HepG2 (cell line): ENCODE measurements around the gene ZNF121. TPM values are rescaled to one million over a fixed set of nuclear protein-coding genes. Genes with fewer than 3 reads are reported as not detected.

Experiments
- ARHGAP35 ChIP-seq: sonication (generic); formaldehyde crosslinking; IDR thresholded peaks from 2 replicates; pipeline ENCODE4 v1.9.0; 2022; ENCODE audit warnings: mild to moderate bottlenecking, inconsistent platforms, moderate library complexity, missing genetic modification reagents, borderline replicate concordance
- CC2D1A ChIP-seq: sonication (generic); formaldehyde crosslinking; IDR thresholded peaks from 2 replicates; pipeline ENCODE4 v1.8.1; 2023; ENCODE audit warnings: mild to moderate bottlenecking, missing genetic modification reagents
- JUND ChIP-seq: sonication (generic); formaldehyde crosslinking; IDR thresholded peaks from 2 replicates; pipeline ENCODE4 v1.8.0; 2022; ENCODE audit warnings: mild to moderate bottlenecking, missing genetic modification reagents
- KDM5A ChIP-seq: fragments of 200-600 bp; sonication (generic); IDR thresholded peaks from 2 replicates; pipeline ENCODE4 v1.7.0; 2018; ENCODE audit warnings: antibody characterized with exemption, mild to moderate bottlenecking, low read length, borderline replicate concordance
- KMT2A ChIP-seq: sonication (generic); formaldehyde crosslinking; IDR thresholded peaks from 2 replicates; pipeline ENCODE4 v1.4.0; 2020; ENCODE audit warnings: missing genetic modification reagents
- MEIS1 ChIP-seq: sonication (generic); formaldehyde crosslinking; IDR thresholded peaks from 2 replicates; pipeline ENCODE4 v1.9.0; 2021; ENCODE audit warnings: mild to moderate bottlenecking, missing genetic modification reagents, moderate library complexity, borderline replicate concordance
- MLX ChIP-seq: IDR thresholded peaks from 2 replicates; pipeline ENCODE4 v1.6.1; 2016
- NFE2L1 ChIP-seq: sonication (generic); formaldehyde crosslinking; IDR thresholded peaks from 2 replicates; pipeline ENCODE4 v1.4.0; 2020; ENCODE audit warnings: missing genetic modification reagents, mild to moderate bottlenecking, borderline replicate concordance
- SIX4 ChIP-seq: sonication (generic); formaldehyde crosslinking; IDR thresholded peaks from 2 replicates; pipeline ENCODE4 v1.4.0; 2020; ENCODE audit warnings: missing genetic modification reagents
- SMAD3 ChIP-seq: sonication (generic); formaldehyde crosslinking; IDR thresholded peaks from 2 replicates; pipeline ENCODE4 v1.4.0; 2020; ENCODE audit warnings: missing genetic modification reagents
- SOX5 ChIP-seq: IDR thresholded peaks from 2 replicates; pipeline ENCODE4 v1.6.1; 2016; ENCODE audit warnings: borderline replicate concordance
- TEAD2 ChIP-seq: sonication (generic); formaldehyde crosslinking; IDR thresholded peaks from 2 replicates; pipeline ENCODE4 v1.9.0; 2021; ENCODE audit warnings: missing genetic modification reagents
- THYN1 ChIP-seq: sonication (generic); formaldehyde crosslinking; IDR thresholded peaks from 2 replicates; pipeline ENCODE4 v1.8.1; 2023; ENCODE audit warnings: low read depth, mild to moderate bottlenecking, moderate library complexity, missing genetic modification reagents, borderline replicate concordance
- USF2 ChIP-seq, 2 experiments: sonication (generic) in 1 of 2; formaldehyde crosslinking in 1 of 2; IDR thresholded peaks; 2 replicates each; pipeline versions ENCODE4 v1.5.1 to v1.6.1; 2011 to 2020; ENCODE audit warnings: borderline replicate concordance in 1 of 2, low read depth in 1 of 2, low read length in 1 of 2, mild to moderate bottlenecking in 1 of 2, missing genetic modification reagents in 1 of 2, moderate library complexity in 1 of 2
- ZC3H4 ChIP-seq: sonication (generic); formaldehyde crosslinking; IDR thresholded peaks from 2 replicates; pipeline ENCODE4 v1.4.0; 2020; ENCODE audit warnings: missing genetic modification reagents, borderline replicate concordance
- ZFP36 ChIP-seq: fragments of 150-350 bp; IDR thresholded peaks from 2 replicates; pipeline ENCODE4 v1.6.1; 2018; ENCODE audit warnings: borderline replicate concordance, low read length, low read depth; ENCODE audit not compliant: partially characterized antibody
- ZNF274 ChIP-seq: sonication (generic); formaldehyde crosslinking; IDR thresholded peaks from 2 replicates; pipeline ENCODE4 v1.5.1; 2020; ENCODE audit warnings: mild to moderate bottlenecking, missing genetic modification reagents
- ZNF3 ChIP-seq: IDR thresholded peaks from 2 replicates; pipeline ENCODE4 v1.7.0; 2017; ENCODE audit warnings: inconsistent platforms
- ZNF484 ChIP-seq: sonication (generic); formaldehyde crosslinking; IDR thresholded peaks from 2 replicates; pipeline ENCODE4 v1.5.1; 2020; ENCODE audit warnings: mild to moderate bottlenecking, low read depth, missing genetic modification reagents, borderline replicate concordance
- ZNF530 ChIP-seq: sonication (generic); formaldehyde crosslinking; IDR thresholded peaks from 2 replicates; pipeline ENCODE4 v1.5.0; 2020; ENCODE audit warnings: low read depth, mild to moderate bottlenecking, missing genetic modification reagents
- ZNF563 ChIP-seq: sonication (generic); formaldehyde crosslinking; IDR thresholded peaks from 2 replicates; pipeline ENCODE4 v1.8.0; 2022; ENCODE audit warnings: mild to moderate bottlenecking, moderate library complexity, missing genetic modification reagents
- ZNF572 ChIP-seq: sonication (generic); formaldehyde crosslinking; IDR thresholded peaks from 2 replicates; pipeline ENCODE4 v1.5.1; 2020; ENCODE audit warnings: mild to moderate bottlenecking, missing genetic modification reagents
- ZNF713 ChIP-seq: sonication (generic); formaldehyde crosslinking; IDR thresholded peaks from 2 replicates; pipeline ENCODE4 v1.4.0; 2020; ENCODE audit warnings: mild to moderate bottlenecking, missing genetic modification reagents
- ZNF75D ChIP-seq: sonication (generic); formaldehyde crosslinking; IDR thresholded peaks from 2 replicates; pipeline ENCODE4 v1.8.1; 2023; ENCODE audit warnings: missing genetic modification reagents, mild to moderate bottlenecking, borderline replicate concordance
- ZNF790 ChIP-seq: sonication (generic); formaldehyde crosslinking; IDR thresholded peaks from 2 replicates; pipeline ENCODE4 v1.8.0; 2022; ENCODE audit warnings: missing genetic modification reagents, mild to moderate bottlenecking, borderline replicate concordance
- ZZZ3 ChIP-seq: sonication (generic); formaldehyde crosslinking; IDR thresholded peaks from 2 replicates; pipeline ENCODE4 v1.4.0; 2020; ENCODE audit warnings: missing genetic modification reagents, mild to moderate bottlenecking, borderline replicate concordance
- polyA plus RNA-seq, 8 experiments: library from polyadenylated mRNA; depleted of rRNA in 3 of 8; stranded (reverse) in 7 of 8; unstranded in 1 of 8; fragments of >200 nt; fragmentation: Illumina TruSeq in 4 of 8; extraction: Trizol in 4 of 8; gene quantifications; 2 replicates each; pipeline versions ENCODE4 v1.2.1 to v1.2.3, GENCODE V29; 2011 to 2016; ENCODE audit warnings: low read depth in 4 of 8, missing spikeins in 1 of 8, mixed read lengths in 1 of 8; ENCODE audit not compliant: insufficient read depth in 1 of 8
- total RNA-seq, 5 experiments: library from RNA; depleted of rRNA; stranded (reverse); fragments of >200 nt; fragmentation: Illumina TruSeq; extraction: Trizol; gene quantifications; 2 replicates each; pipeline ENCODE4 v1.2.3, GENCODE V29; 2016; ENCODE audit warnings: low read depth in 1 of 5

ZNF121 gene
- total and polyA plus RNA-seq, 2 of the 13 experiments (the other 11 are each of a cell fraction or from before 2014, with no cell fraction given), result 7.8 to 56.3 TPM

GRCh38 chr19:9538183-9539058 lies 45.9 kb downstream of the ZNF121 start, which contains the start of gene ZNF426 (continued):
- TF ChIP-seq SIX4 (CRISPR knock-in tag), result no peak; the same call in 1 of the 2 replicates
- TF ChIP-seq KDM5A, result peak; percentile 87
- no peak for TF ChIP-seq ZNF484 (CRISPR knock-in tag)
- no peak for TF ChIP-seq ZC3H4 (CRISPR knock-in tag)
- no peak for TF ChIP-seq ZNF3
- TF ChIP-seq ZNF563, result peak; percentile 80
- peak; percentile 50; the same call in 1 of the 2 replicates for TF ChIP-seq SOX5 (CRISPR knock-in tag)
- TF ChIP-seq MEIS1 (CRISPR knock-in tag), result no peak
- TF ChIP-seq TEAD2 (CRISPR knock-in tag), result no peak
- no peak for TF ChIP-seq ZNF530 (CRISPR knock-in tag)
- TF ChIP-seq CC2D1A (CRISPR knock-in tag), result 0 out of 2 replicates have a peak, but pooled peaks have one; percentile 47
- no peak for TF ChIP-seq ZNF75D (CRISPR knock-in tag)
- TF ChIP-seq ZFP36, result no peak
- peak; percentile 76; the same call in 1 of the 2 replicates for TF ChIP-seq ZZZ3 (CRISPR knock-in tag)
- TF ChIP-seq ZNF713 (CRISPR knock-in tag), result no peak
- no peak for TF ChIP-seq MLX (CRISPR knock-in tag)
- no peak for TF ChIP-seq JUND
- TF ChIP-seq ZNF274, result peak; percentile 76
- no peak for TF ChIP-seq USF2 (IDR thresholded peaks at IDR 0.05; ENCODE audit: low read depth, low read length)
- no peak for TF ChIP-seq USF2 (CRISPR knock-in tag; IDR thresholded peaks at IDR 0.05; ENCODE audit: borderline replicate concordance)
- TF ChIP-seq ZNF572 (CRISPR knock-in tag), result no peak
- TF ChIP-seq SMAD3, result 0 out of 2 replicates have a peak, but pooled peaks have one; percentile 55
- TF ChIP-seq THYN1 (CRISPR knock-in tag), result no peak
- TF ChIP-seq KMT2A, result peak; percentile 92
- TF ChIP-seq ZNF790 (CRISPR knock-in tag), result peak; percentile 76; the same call in 1 of the 2 replicates
- peak; percentile 93; the same call in 1 of the 2 replicates for TF ChIP-seq NFE2L1 (CRISPR knock-in tag)
- no peak for TF ChIP-seq ARHGAP35 (CRISPR knock-in tag)
